Measurements from ENCODE around the gene ATP1A2.

The ATP1A2 gene

DNA sequence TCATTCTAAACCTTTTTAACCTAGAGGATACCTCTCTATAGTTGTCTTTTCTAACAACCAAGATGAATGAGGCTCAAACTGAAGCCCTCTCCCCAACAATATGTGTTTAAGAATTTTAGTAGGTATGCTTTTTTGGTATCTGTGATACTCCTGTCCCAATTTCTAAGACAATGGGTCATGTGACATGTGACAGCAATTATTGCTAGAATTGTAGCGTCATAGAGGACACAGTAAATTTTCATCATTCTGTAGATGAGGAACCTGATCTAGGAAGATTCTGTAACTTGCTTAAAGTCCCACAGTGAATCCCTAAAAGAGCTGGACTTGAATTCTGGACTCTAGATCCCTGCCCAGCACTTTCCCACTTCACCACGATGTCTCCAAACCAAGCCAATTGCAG is 63.2 kb downstream of the ATP1A2 start:
- H3K4me3 ChIP-seq (replicated peaks; ENCODE audit: low read depth, low read length), result no peak overlapping the region
- TF ChIP-seq, protein P1, sequence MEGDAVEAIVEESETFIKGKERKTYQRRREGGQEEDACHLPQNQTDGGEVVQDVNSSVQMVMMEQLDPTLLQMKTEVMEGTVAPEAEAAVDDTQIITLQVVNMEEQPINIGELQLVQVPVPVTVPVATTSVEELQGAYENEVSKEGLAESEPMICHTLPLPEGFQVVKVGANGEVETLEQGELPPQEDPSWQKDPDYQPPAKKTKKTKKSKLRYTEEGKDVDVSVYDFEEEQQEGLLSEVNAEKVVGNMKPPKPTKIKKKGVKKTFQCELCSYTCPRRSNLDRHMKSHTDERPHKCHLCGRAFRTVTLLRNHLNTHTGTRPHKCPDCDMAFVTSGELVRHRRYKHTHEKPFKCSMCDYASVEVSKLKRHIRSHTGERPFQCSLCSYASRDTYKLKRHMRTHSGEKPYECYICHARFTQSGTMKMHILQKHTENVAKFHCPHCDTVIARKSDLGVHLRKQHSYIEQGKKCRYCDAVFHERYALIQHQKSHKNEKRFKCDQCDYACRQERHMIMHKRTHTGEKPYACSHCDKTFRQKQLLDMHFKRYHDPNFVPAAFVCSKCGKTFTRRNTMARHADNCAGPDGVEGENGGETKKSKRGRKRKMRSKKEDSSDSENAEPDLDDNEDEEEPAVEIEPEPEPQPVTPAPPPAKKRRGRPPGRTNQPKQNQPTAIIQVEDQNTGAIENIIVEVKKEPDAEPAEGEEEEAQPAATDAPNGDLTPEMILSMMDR (IDR thresholded peaks at IDR 0.05; ENCODE audit: low read length, missing control alignments), result no peak
- DNase-seq (ENCODE audit: low read depth), result no peak

DNA sequence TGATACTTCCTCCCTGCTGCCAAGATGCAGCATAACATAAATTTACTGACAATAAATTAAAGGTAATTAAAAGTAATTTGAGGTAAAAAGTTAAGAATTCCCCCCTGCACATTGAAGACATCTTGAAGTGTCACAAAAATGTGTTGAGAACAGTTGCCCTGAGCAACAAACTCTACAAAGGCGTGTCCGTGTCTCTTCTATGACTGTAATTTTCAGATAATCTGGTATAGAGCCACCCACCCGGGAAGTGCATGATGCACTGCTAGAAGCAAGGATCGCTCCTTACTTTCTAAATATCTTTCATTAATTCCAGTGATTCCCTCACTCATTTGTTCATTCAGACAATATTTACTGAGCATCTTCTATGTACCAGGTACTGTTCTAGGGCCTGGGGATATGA is 63.8 kb downstream of the ATP1A2 start:
- H3K4me3 ChIP-seq (replicated peaks; ENCODE audit: low read depth, low read length), result no peak overlapping the region
- DNase-seq (ENCODE audit: low read depth), result no peak
- TF ChIP-seq, protein P1 (IDR thresholded peaks at IDR 0.05; ENCODE audit: low read length, missing control alignments), result no peak

DNA sequence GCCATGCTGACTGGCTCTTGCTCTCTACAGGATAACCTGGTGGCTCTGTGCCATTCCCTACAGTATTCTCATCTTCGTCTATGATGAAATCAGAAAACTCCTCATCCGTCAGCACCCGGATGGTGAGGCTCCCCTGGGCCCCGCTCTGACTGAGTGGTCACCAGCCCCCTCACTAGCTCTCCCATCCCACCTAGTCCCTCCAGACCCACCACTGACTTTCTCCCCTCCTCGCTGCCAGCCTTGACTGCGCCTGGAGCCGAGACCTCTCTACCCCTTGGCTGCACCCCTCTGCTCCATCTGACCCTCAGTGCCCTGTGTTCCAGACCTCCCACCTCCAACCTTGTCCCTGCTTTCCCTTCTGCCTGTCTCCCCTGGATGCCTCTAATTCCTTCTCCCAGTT is 70.7 kb downstream of the ATP1A2 start:
- H3K4me3 ChIP-seq (replicated peaks; ENCODE audit: low read depth, low read length), result no peak overlapping the region
- TF ChIP-seq, protein P1 (IDR thresholded peaks at IDR 0.05; ENCODE audit: low read length, missing control alignments), result no peak
- DNase-seq (ENCODE audit: low read depth), result no peak

DNA sequence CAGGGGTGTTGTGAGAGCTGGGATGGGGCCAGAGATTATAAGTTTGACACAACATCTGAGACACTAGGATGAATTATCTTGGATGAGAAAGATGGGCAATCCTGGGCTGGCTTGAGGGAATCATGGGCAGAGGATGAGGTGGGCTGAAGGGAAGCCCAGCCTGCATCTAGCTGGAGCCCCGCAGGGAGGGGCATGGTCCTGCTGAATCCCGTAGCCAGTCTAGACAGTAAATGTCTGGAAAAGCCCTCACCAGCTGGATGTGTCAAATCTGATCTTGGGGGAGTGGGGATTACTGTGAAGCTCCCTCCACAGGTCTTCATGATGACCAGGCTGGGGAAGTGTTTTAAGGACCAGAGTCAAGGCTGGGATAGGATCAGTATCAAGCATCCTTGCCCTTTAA is 71.2 kb downstream of the ATP1A2 start:
- TF ChIP-seq, protein P1 (IDR thresholded peaks at IDR 0.05; ENCODE audit: low read length, missing control alignments), result no peak
- H3K4me3 ChIP-seq (replicated peaks; ENCODE audit: low read depth, low read length), result no peak overlapping the region
- DNase-seq (ENCODE audit: low read depth), result no peak

DNA sequence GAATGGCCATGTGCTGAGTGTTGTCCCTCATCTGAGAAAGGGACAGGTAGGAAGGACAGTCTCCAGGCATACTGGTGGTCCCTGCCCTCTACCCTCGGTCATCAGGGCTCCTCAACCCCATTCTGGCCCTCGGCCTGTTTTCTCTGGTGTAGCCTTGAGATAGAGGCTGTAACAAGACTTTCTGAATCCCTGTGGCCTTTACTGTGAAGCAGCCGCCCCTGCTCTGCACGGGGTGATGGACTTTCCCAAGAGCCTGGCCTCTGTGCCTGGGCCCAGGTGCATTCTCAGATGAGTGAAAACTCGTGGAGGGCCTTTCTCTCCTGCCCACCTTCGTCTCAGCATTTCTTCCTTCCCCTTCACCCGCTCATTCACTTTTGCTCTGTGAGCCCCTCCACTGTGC is 71.8 kb downstream of the ATP1A2 start:
- no peak for DNase-seq (ENCODE audit: low read depth)
- TF ChIP-seq, protein P1 (IDR thresholded peaks at IDR 0.05; ENCODE audit: low read length, missing control alignments), result no peak
- no peak overlapping the region for H3K4me3 ChIP-seq (replicated peaks; ENCODE audit: low read depth, low read length)

DNA sequence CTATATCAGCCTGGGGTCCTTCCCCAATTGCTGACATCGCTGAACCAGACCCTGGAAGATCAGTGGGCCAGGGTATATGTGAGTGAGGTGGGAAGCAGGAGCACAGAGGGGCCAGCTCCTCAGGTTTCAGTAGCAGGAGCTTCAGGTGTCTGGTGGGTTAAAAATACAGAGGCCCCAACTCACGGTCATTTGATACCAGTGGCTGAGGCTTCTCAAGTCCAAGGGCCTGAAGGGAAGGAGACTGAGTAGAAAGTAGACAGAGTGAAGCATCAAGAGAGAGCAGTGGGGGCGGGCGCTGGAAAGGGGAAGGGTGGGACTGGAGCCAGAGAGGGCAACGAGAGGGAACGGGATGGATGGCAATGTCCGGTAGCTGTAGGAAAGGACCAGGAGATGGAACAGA is 72.8 kb downstream of the ATP1A2 start:
- no peak for DNase-seq (ENCODE audit: low read depth)
- H3K4me3 ChIP-seq (replicated peaks; ENCODE audit: low read depth, low read length), result no peak overlapping the region
- TF ChIP-seq, protein P1 (IDR thresholded peaks at IDR 0.05; ENCODE audit: low read length, missing control alignments), result no peak

Data from fibroblast of pulmonary artery (primary cell).